ENCODE results near the gene TPPP.

DNA sequence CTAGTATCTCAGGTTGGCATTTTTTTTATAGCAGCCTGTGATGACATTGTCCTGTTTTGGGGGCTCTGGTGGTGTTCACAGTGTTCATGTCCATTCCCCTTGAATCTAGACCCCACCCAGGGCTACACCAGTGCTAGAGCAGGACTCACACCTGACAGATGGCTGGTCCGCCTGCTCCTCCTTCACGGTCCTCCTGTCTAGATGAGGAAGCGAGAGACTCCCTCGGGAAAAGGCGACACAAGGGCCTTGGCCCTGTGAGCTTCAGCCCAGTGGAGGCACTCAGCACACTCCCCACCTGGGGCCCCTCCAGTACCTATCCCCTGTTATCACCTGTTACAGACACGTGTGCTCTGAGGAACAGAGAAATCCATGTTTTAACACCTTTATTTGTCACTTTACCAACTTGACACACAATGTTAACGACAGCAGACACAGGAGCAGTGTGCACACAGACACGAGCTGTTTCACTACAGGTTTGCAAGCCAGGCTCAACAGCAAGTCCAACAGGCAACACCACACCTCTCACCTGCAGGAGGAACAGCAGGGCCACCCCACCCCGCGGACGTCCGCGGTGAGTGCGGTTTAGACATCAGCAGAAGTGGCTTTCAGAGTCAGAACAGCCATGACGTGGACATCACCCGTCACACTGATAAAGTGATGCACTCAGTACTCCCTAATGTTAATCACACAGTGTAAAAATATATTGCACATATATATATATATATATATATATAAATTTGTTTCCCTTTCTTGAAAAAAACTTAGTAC lies 33.5 kb downstream of the TPPP start:
- TF ChIP-seq, protein P1, sequence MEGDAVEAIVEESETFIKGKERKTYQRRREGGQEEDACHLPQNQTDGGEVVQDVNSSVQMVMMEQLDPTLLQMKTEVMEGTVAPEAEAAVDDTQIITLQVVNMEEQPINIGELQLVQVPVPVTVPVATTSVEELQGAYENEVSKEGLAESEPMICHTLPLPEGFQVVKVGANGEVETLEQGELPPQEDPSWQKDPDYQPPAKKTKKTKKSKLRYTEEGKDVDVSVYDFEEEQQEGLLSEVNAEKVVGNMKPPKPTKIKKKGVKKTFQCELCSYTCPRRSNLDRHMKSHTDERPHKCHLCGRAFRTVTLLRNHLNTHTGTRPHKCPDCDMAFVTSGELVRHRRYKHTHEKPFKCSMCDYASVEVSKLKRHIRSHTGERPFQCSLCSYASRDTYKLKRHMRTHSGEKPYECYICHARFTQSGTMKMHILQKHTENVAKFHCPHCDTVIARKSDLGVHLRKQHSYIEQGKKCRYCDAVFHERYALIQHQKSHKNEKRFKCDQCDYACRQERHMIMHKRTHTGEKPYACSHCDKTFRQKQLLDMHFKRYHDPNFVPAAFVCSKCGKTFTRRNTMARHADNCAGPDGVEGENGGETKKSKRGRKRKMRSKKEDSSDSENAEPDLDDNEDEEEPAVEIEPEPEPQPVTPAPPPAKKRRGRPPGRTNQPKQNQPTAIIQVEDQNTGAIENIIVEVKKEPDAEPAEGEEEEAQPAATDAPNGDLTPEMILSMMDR (IDR thresholded peaks at IDR 0.05; ENCODE audit: insufficient read depth, low read depth, low read length): no peak
- no peak for TF ChIP-seq EZH2 (IDR thresholded peaks at IDR 0.05; ENCODE audit: insufficient read depth, low read length)

All from astrocyte (in vitro differentiated cells and primary cell).